Keratinocyte (primary cell): ENCODE results near the gene MLIP. TPM values are rescaled to one million over a fixed set of nuclear protein-coding genes. Genes with fewer than 3 reads are reported as not detected.

Source experiments
- DNase-seq: peaks from one replicate; pipeline ENCODE4 v3.0.0-alpha.2; 2011; ENCODE audit warnings: low read depth, missing footprints, low spot score
- FAIRE-seq: peaks from 2 replicates; lab custom pipeline; 2011; peaks lifted over from hg19 to GRCh38; lab: Jason Lieb, UNC
- H2AFZ ChIP-seq: 2 replicates; pipeline ENCODE4 v1.6.0; 2012; ENCODE audit warnings: low read length, control low read depth, inconsistent platforms; ENCODE audit not compliant: control insufficient read depth
- H3K27ac ChIP-seq: 2 replicates; pipeline ENCODE4 v1.5.1; 2011; ENCODE audit warnings: low read length; ENCODE audit not compliant: control insufficient read depth, insufficient read depth
- H3K27me3 ChIP-seq: 3 replicates; pipeline ENCODE4 v1.6.0; 2011; ENCODE audit warnings: low read length; ENCODE audit not compliant: control insufficient read depth, insufficient read depth; ENCODE audit errors: extremely low read depth
- H3K36me3 ChIP-seq, 2 experiments: 2 replicates in 1 of 2; 3 replicates in 1 of 2; pipeline ENCODE4 v1.5.1; 2011; ENCODE audit warnings: low read length in 2 of 2, mild to moderate bottlenecking in 1 of 2; ENCODE audit not compliant: control insufficient read depth in 2 of 2, insufficient read depth in 2 of 2; ENCODE audit errors: extremely low read depth in 1 of 2
- H3K4me1 ChIP-seq: 3 replicates; pipeline ENCODE4 v1.5.1; 2011; ENCODE audit warnings: low read length; ENCODE audit not compliant: control insufficient read depth, insufficient read depth; ENCODE audit errors: extremely low read depth
- H3K4me2 ChIP-seq: 3 replicates; pipeline ENCODE4 v1.6.0; 2011; ENCODE audit warnings: low read depth, low read length; ENCODE audit not compliant: control insufficient read depth, insufficient read depth; ENCODE audit errors: extremely low read depth
- H3K4me3 ChIP-seq, 3 experiments: fragments of 200-600 bp in 1 of 3; sonication (generic) in 1 of 3; 2 replicates in 2 of 3; 3 replicates in 1 of 3; pipeline ENCODE4 v1.5.1; 2011 to 2016; ENCODE audit warnings: low read length in 3 of 3, mild to moderate bottlenecking in 3 of 3, control low read depth in 2 of 3, inconsistent platforms in 1 of 3, low read depth in 1 of 3, mixed read lengths in 1 of 3, mixed run types in 1 of 3, moderate library complexity in 1 of 3; ENCODE audit not compliant: control insufficient read depth in 2 of 3, insufficient read depth in 2 of 3; ENCODE audit errors: extremely low read depth in 1 of 3
- H3K79me2 ChIP-seq: 2 replicates; pipeline ENCODE4 v1.6.0; 2012; ENCODE audit warnings: low read length; ENCODE audit not compliant: control insufficient read depth, insufficient read depth
- H3K9ac ChIP-seq: 3 replicates; pipeline ENCODE4 v1.6.0; 2011; ENCODE audit warnings: low read length; ENCODE audit not compliant: control insufficient read depth, insufficient read depth; ENCODE audit errors: extremely low read depth
- H3K9me1 ChIP-seq: 3 replicates; pipeline ENCODE4 v1.6.0; 2011; ENCODE audit warnings: low read length; ENCODE audit not compliant: control insufficient read depth, insufficient read depth; ENCODE audit errors: extremely low read depth
- H3K9me3 ChIP-seq: 2 replicates; pipeline ENCODE4 v1.5.1; 2012; ENCODE audit warnings: low read depth, low read length; ENCODE audit not compliant: control insufficient read depth
- H4K20me1 ChIP-seq: 3 replicates; pipeline ENCODE4 v1.6.0; 2011; ENCODE audit warnings: low read length; ENCODE audit not compliant: control insufficient read depth, insufficient read depth; ENCODE audit errors: extremely low read depth
- CTCF ChIP-seq, 3 experiments: IDR thresholded peaks in 1 of 3; conservative IDR thresholded peaks in 1 of 3; optimal IDR thresholded peaks in 1 of 3; 2 replicates in 2 of 3; 3 replicates in 1 of 3; pipeline versions ENCODE3 to v1.5.1; 2011; ENCODE audit warnings: low read length in 3 of 3, mild to moderate bottlenecking in 3 of 3, moderate library complexity in 2 of 3, control low read depth in 1 of 3, inconsistent platforms in 1 of 3; ENCODE audit not compliant: insufficient read depth in 2 of 3; ENCODE audit errors: extremely low read depth in 1 of 3
- EZH2 ChIP-seq: IDR thresholded peaks from one replicate; pipeline ENCODE4 v1.6.1; 2012; ENCODE audit warnings: inconsistent platforms, mild to moderate bottlenecking, low read length, moderate library complexity
- dilution Hi-C: fragments of 300-500 bp; cut with MboI; formaldehyde crosslinking; loops from one replicate; pipeline ENCODE4 v1.7.0; 2020; ENCODE audit warnings: low sequenced_read_pairs; ENCODE audit not compliant: extremely low pct_ligation_motif_present
- polyA plus RNA-seq, 5 experiments: library from polyadenylated mRNA; depleted of rRNA in 3 of 5; stranded (reverse) in 3 of 5; stranded (forward) in 1 of 5; unstranded in 1 of 5; fragments of >200 nt; gene quantifications; 1 replicate in 1 of 5; 2 replicates in 3 of 5; 3 replicates in 1 of 5; pipeline versions ENCODE4 v1.2.1 to v1.2.3, GENCODE V29; 2011 to 2012; ENCODE audit warnings: missing spikeins in 2 of 5, low read depth in 1 of 5, low replicate concordance in 1 of 5

MLIP gene
- polyA plus RNA-seq, 1 donor (not counting 4 experiments of a cell fraction or from before 2014, with no cell fraction given) = 0.87 TPM

- Histone ChIP-seq H3K4me2 (no peak overlapping the region), H3K9me3 (no peaks in the 10 kb centered on the region), H3K9ac (no peak overlapping the region), H3K79me2 (no peaks in the 10 kb centered on the region), H3K4me1 (no peaks in the 10 kb centered on the region), H3K9me1 (no peaks in the 10 kb centered on the region), H3K27me3 (no peaks in the 10 kb centered on the region), H4K20me1 (no peaks in the 10 kb centered on the region), H3K4me3 (no peak overlapping the region), H3K36me3 (no peaks in the 10 kb centered on the region), H3K27ac (no peak overlapping the region), H2AFZ (no peak overlapping the region)
- no peak for TF ChIP-seq EZH2
- TF ChIP-seq CTCF (optimal IDR thresholded peaks at IDR 0.05 in 1 of 3, IDR thresholded peaks at IDR 0.05 in 1 of 3, conservative IDR thresholded peaks at IDR 0.05 in 1 of 3; ENCODE audit: extremely low read depth in 1 of 3, insufficient read depth in 2 of 3, low read length in 3 of 3) = no peak
- FAIRE-seq (no peak), DNase-seq (no peak)
- dilution Hi-C loops = no loop called here
Observed at GRCh38 chr6:54243699-54244098, 132.5 kb downstream of the MLIP start.

GRCh38 chr6:54244430-54244829 lies 133.2 kb downstream of the MLIP start:
- FAIRE-seq = peak; percentile 51
- Histone ChIP-seq H3K9me1 (no peaks in the 10 kb centered on the region), H3K27ac (no peak overlapping the region), H3K79me2 (no peaks in the 10 kb centered on the region), H3K9ac (no peak overlapping the region), H3K9me3 (no peaks in the 10 kb centered on the region), H3K27me3 (no peaks in the 10 kb centered on the region), H3K4me1 (no peaks in the 10 kb centered on the region), H2AFZ (no peak overlapping the region), H3K36me3 (no peaks in the 10 kb centered on the region), H4K20me1 (no peaks in the 10 kb centered on the region), H3K4me2 (no peak overlapping the region), H3K4me3 (no peak overlapping the region)
- no peak for DNase-seq
- dilution Hi-C loops = no loop called here
- no peak for TF ChIP-seq EZH2
- TF ChIP-seq CTCF (optimal IDR thresholded peaks at IDR 0.05 in 1 of 3, IDR thresholded peaks at IDR 0.05 in 1 of 3, conservative IDR thresholded peaks at IDR 0.05 in 1 of 3; ENCODE audit: extremely low read depth in 1 of 3, insufficient read depth in 2 of 3, low read length in 3 of 3) = peak in 2 of 3 experiments; percentile 38 to 50
